NOMO-1 (cell line): ENCODE results near the gene CSAD.
"Not testable (repeated sequence)": the region's sequence is repeated elsewhere in the genome, so short reads cannot be mapped to it uniquely, and the experiment has no call there.

Source experiments
- DNase-seq, 2 experiments: peaks; one replicate each; lab custom pipeline; 2025; ENCODE audit not compliant: unreplicated experiment in 2 of 2; lab: John Stamatoyannopoulos, UW

Gene CSAD

GRCh38 chr12:53219292-53219955, 38.7 kb upstream of the CSAD start:
- peak; percentile 19 to 31 for DNase-seq

- no peak for DNase-seq
These were observed 38.0 kb upstream of the CSAD start for GRCh38 chr12:53218551-53219291.

GRCh38 chr12:53217931-53218307, 37.2 kb upstream of the CSAD start:
- DNase-seq, result no peak

GRCh38 chr12:53217051-53217930, 36.6 kb upstream of the CSAD start:
- DNase-seq, result peak; percentile 44 to 68

GRCh38 chr12:53215497-53215896, 34.8 kb upstream of the CSAD start:
- DNase-seq, result no peak

- no peak for DNase-seq
These were observed 34.1 kb upstream of the CSAD start for GRCh38 chr12:53214687-53215455.

GRCh38 chr12:53214221-53214620, 33.5 kb upstream of the CSAD start:
- no peak for DNase-seq

GRCh38 chr12:53213348-53213747, 32.6 kb upstream of the CSAD start:
- DNase-seq, result peak; percentile 50 to 62

- no peak for DNase-seq
These were observed 32.2 kb upstream of the CSAD start for GRCh38 chr12:53212931-53213330.

GRCh38 chr12:53211476-53212381, 31.0 kb upstream of the CSAD start:
- DNase-seq, result no peak

- no peak for DNase-seq
These were observed 30.1 kb upstream of the CSAD start for GRCh38 chr12:53210843-53211242.

GRCh38 chr12:53208877-53209463, 28.2 kb upstream of the CSAD start:
- DNase-seq, result peak; percentile 82

GRCh38 chr12:53208435-53208834, 27.7 kb upstream of the CSAD start:
- DNase-seq, result no peak

GRCh38 chr12:53207042-53207441, 26.3 kb upstream of the CSAD start, which contains the start of gene ITGB7:
Gene ITGB7 (minus strand): TSS chr12:53207251. CDS start chr12:53200443, 6,808 bp downstream.
- peak; percentile 31 to 71 for DNase-seq

- DNase-seq, result peak; percentile 46 to 68
These were observed 25.2 kb upstream of the CSAD start for GRCh38 chr12:53205747-53206419.

- peak in 1 of 2 experiments; percentile 10 for DNase-seq
These were observed 23.6 kb upstream of the CSAD start for GRCh38 chr12:53204351-53204750.

- not testable (repeated sequence) for DNase-seq
These were observed 21.6 kb upstream of the CSAD start for GRCh38 chr12:53202316-53202715.

GRCh38 chr12:53201639-53202038, 20.9 kb upstream of the CSAD start:
- no peak for DNase-seq

- no peak for DNase-seq
These were observed 20.4 kb upstream of the CSAD start for GRCh38 chr12:53201177-53201541.
